Transverse colon (tissue), 4 donors: Measurements from ENCODE around the gene KIF16B.

ENCODE experiments used
- CTCF ChIP-seq, 5 experiments: fragments of 200-600 bp in 3 of 5; fragments of 450-650 bp in 2 of 5; sonication (generic) in 3 of 5; IDR thresholded peaks; 1 replicate in 2 of 5; 2 replicates in 3 of 5; pipeline ENCODE4 v1.5.1; 2016 to 2017; ENCODE audit warnings: antibody characterized with exemption in 5 of 5, inconsistent platforms in 3 of 5, mild to moderate bottlenecking in 2 of 5, moderate library complexity in 1 of 5
- EP300 ChIP-seq: sonication (generic); formaldehyde crosslinking; IDR thresholded peaks from one replicate; pipeline ENCODE4 v1.6.1; 2017; ENCODE audit warnings: antibody characterized with exemption, low read depth
- POLR2A ChIP-seq: fragments of 450-650 bp; IDR thresholded peaks from one replicate; pipeline ENCODE4 v1.6.1; 2016; ENCODE audit warnings: antibody characterized with exemption, mild to moderate bottlenecking, moderate library complexity
- POLR2AphosphoS5 ChIP-seq, 3 donors: sonication (generic); formaldehyde crosslinking; IDR thresholded peaks; one replicate each; pipeline ENCODE4 v1.6.1; 2016; ENCODE audit warnings: antibody characterized with exemption in 3 of 3

GRCh38 chr20:16553684-16554083 is 19.6 kb downstream of the KIF16B start:
- TF ChIP-seq CTCF (IDR thresholded peaks at IDR 0.05) = no peak
- TF ChIP-seq POLR2AphosphoS5 (IDR thresholded peaks at IDR 0.05) = no peak
- TF ChIP-seq POLR2A = no peak
- no peak for TF ChIP-seq EP300
